SK-N-SH (cell line): ENCODE data around the gene GALC. TPM values are rescaled to one million over a fixed set of nuclear protein-coding genes. Genes with fewer than 3 reads are reported as not detected.

Experiments
- CTCF ChIA-PET: fragments of 300-600, 350-600 bp; formaldehyde crosslinking; extraction: SDS; loops from one replicate; lab custom pipeline; 2021; lab: Yijun Ruan, JAX
- POLR2A ChIA-PET: fragments of 350-600 bp; sonication (Branson Sonifier 250); formaldehyde crosslinking; extraction: SDS; loops from one replicate; lab custom pipeline; 2020; ENCODE audit warnings: antibody characterized with exemption, inconsistent platforms; lab: Yijun Ruan, JAX
- DNase-seq: peaks from one replicate; pipeline ENCODE4 v3.0.0; 2012
- H2AFZ ChIP-seq: fragments of 200-600 bp; sonication (generic); 2 replicates; pipeline ENCODE4 v1.8.1; 2016; ENCODE audit warnings: antibody characterized with exemption, mild to moderate bottlenecking, low read depth
- H3F3A ChIP-seq: fragments of 200-600 bp; sonication (generic); replicated peaks from 2 replicates; pipeline ENCODE3; 2016; ENCODE audit warnings: antibody characterized with exemption, mild to moderate bottlenecking; ENCODE audit not compliant: insufficient read depth
- H3K27ac ChIP-seq, 2 experiments: fragments of 200-500 bp in 1 of 2; fragments of 200-600 bp in 1 of 2; sonication (Bioruptor generic) in 1 of 2; sonication (generic), shearing (Covaris generic) in 1 of 2; 2 replicates each; pipeline versions ENCODE4 v1.5.1 to v1.6.1; 2014 to 2016; ENCODE audit warnings: low read depth in 2 of 2, inconsistent platforms in 1 of 2, low read length in 1 of 2, mild to moderate bottlenecking in 1 of 2, mixed read lengths in 1 of 2
- H3K27me3 ChIP-seq: fragments of 200-600 bp; sonication (generic), shearing (Covaris generic); 2 replicates; pipeline ENCODE4 v1.6.1; 2016; ENCODE audit warnings: mixed run types; ENCODE audit not compliant: insufficient read depth
- H3K36me3 ChIP-seq, 2 experiments: fragments of 200-500 bp in 1 of 2; fragments of 200-600 bp in 1 of 2; sonication (Bioruptor generic) in 1 of 2; sonication (generic) in 1 of 2; replicated peaks in 1 of 2; 2 replicates each; pipeline versions ENCODE3 to v1.5.1; 2014 to 2016; ENCODE audit warnings: low read length in 1 of 2, mild to moderate bottlenecking in 1 of 2; ENCODE audit not compliant: insufficient read depth in 2 of 2, control insufficient read depth in 1 of 2
- H3K4me1 ChIP-seq, 2 experiments: fragments of 200-500 bp in 1 of 2; fragments of 200-600 bp in 1 of 2; sonication (Bioruptor generic) in 1 of 2; sonication (generic), shearing (Covaris generic) in 1 of 2; 2 replicates each; pipeline versions ENCODE4 v1.5.1 to v1.6.1; 2014 to 2016; ENCODE audit warnings: low read depth in 1 of 2, low read length in 1 of 2, mixed run types in 1 of 2; ENCODE audit not compliant: insufficient read depth in 2 of 2, control insufficient read depth in 1 of 2
- H3K4me2 ChIP-seq: fragments of 200-600 bp; sonication (generic), shearing (Covaris generic); 2 replicates; pipeline ENCODE4 v1.6.1; 2017; ENCODE audit warnings: mixed run types
- H3K4me3 ChIP-seq, 2 experiments: fragments of 200-500 bp in 1 of 2; fragments of 200-600 bp in 1 of 2; sonication (Bioruptor generic) in 1 of 2; sonication (generic), shearing (Covaris generic) in 1 of 2; 2 replicates each; pipeline versions ENCODE4 v1.5.1 to v1.8.1; 2014 to 2016; ENCODE audit warnings: low read depth in 2 of 2, inconsistent platforms in 1 of 2, low read length in 1 of 2, mild to moderate bottlenecking in 1 of 2, mixed read lengths in 1 of 2, moderate library complexity in 1 of 2
- H3K79me2 ChIP-seq: fragments of 200-600 bp; sonication (generic); 2 replicates; pipeline ENCODE4 v1.8.1; 2017; ENCODE audit warnings: mild to moderate bottlenecking; ENCODE audit not compliant: insufficient read depth
- H3K9ac ChIP-seq: fragments of 200-600 bp; sonication (generic); 2 replicates; pipeline ENCODE4 v1.6.1; 2017; ENCODE audit warnings: mixed run types
- H3K9me2 ChIP-seq: fragments of 200-600 bp; sonication (generic); 2 replicates; pipeline ENCODE4 v1.6.1; 2017; ENCODE audit warnings: mixed run types
- H3K9me3 ChIP-seq: fragments of 200-600 bp; sonication (generic); 2 replicates; pipeline ENCODE4 v1.6.1; 2017; ENCODE audit warnings: mixed run types, mild to moderate bottlenecking, moderate library complexity
- H4K20me1 ChIP-seq: fragments of 200-600 bp; sonication (generic); 2 replicates; pipeline ENCODE4 v1.6.1; 2017; ENCODE audit warnings: mild to moderate bottlenecking, mixed run types; ENCODE audit not compliant: insufficient read depth
- CHD2 ChIP-seq: fragments of 150-350 bp; IDR thresholded peaks from 2 replicates; pipeline ENCODE4 v1.6.1; 2018; ENCODE audit warnings: low read length; ENCODE audit not compliant: partially characterized antibody
- ELF1 ChIP-seq: IDR thresholded peaks from 2 replicates; pipeline ENCODE4 v1.4.0; 2012
- FOSL2 ChIP-seq: IDR thresholded peaks from 2 replicates; pipeline ENCODE4 v1.4.0; 2012; ENCODE audit warnings: low read depth, mild to moderate bottlenecking, moderate library complexity, borderline replicate concordance
- FOXM1 ChIP-seq: IDR thresholded peaks from 2 replicates; pipeline ENCODE4 v1.4.0; 2012; ENCODE audit warnings: low read depth, mild to moderate bottlenecking
- GATA2 ChIP-seq: sonication (generic); formaldehyde crosslinking; IDR thresholded peaks from 2 replicates; pipeline ENCODE4 v1.5.0; 2020; ENCODE audit warnings: mild to moderate bottlenecking, missing genetic modification reagents
- JUND ChIP-seq: IDR thresholded peaks from 2 replicates; pipeline ENCODE4 v1.4.0; 2012
- MXI1 ChIP-seq: IDR thresholded peaks from 2 replicates; pipeline ENCODE4 v1.6.1; 2012; ENCODE audit warnings: mild to moderate bottlenecking, low read depth, low read length, improper control_type of control experiment
- NFIC ChIP-seq: IDR thresholded peaks from 2 replicates; pipeline ENCODE4 v1.4.0; 2012; ENCODE audit warnings: borderline replicate concordance
- POLR2AphosphoS5 ChIP-seq: IDR thresholded peaks from 2 replicates; pipeline ENCODE4 v1.6.1; 2012; ENCODE audit warnings: low read depth, low read length
- RAD21 ChIP-seq: IDR thresholded peaks from 2 replicates; pipeline ENCODE4 v1.6.1; 2012; ENCODE audit warnings: mild to moderate bottlenecking, low read length
- REST ChIP-seq: IDR thresholded peaks from 2 replicates; pipeline ENCODE4 v1.6.1; 2012; ENCODE audit warnings: mild to moderate bottlenecking, low read depth, low read length, moderate library complexity
- SIN3A ChIP-seq: IDR thresholded peaks from 2 replicates; pipeline ENCODE4 v1.6.1; 2012; ENCODE audit warnings: low read depth, mild to moderate bottlenecking, low read length, moderate library complexity, borderline replicate concordance
- TAF1 ChIP-seq: IDR thresholded peaks from 2 replicates; pipeline ENCODE4 v1.6.1; 2012; ENCODE audit warnings: low read depth, mild to moderate bottlenecking, low read length, moderate library complexity, borderline replicate concordance
- USF1 ChIP-seq: IDR thresholded peaks from 2 replicates; pipeline ENCODE4 v1.4.0; 2012; ENCODE audit warnings: low read depth, borderline replicate concordance
- ZBTB33 ChIP-seq: IDR thresholded peaks from 2 replicates; pipeline ENCODE4 v1.4.0; 2012; ENCODE audit warnings: low read depth, borderline replicate concordance
- WGBS: methylation state at CpG from one replicate; pipeline ENCODE4 v1.1.6; 2017; ENCODE audit warnings: low lambda C conversion rate; 5-methylcytosine and 5-hydroxymethylcytosine counted together
- polyA plus RNA-seq, 3 experiments: library from polyadenylated mRNA; depleted of rRNA; stranded (reverse); fragments of >200 nt; gene quantifications; 2 replicates each; pipeline ENCODE4 v1.2.3, GENCODE V29; 2012

Gene GALC
- polyA plus RNA-seq, 1 of the 3 experiments (the other 2 are of a cell fraction): 9.7 TPM

DNA sequence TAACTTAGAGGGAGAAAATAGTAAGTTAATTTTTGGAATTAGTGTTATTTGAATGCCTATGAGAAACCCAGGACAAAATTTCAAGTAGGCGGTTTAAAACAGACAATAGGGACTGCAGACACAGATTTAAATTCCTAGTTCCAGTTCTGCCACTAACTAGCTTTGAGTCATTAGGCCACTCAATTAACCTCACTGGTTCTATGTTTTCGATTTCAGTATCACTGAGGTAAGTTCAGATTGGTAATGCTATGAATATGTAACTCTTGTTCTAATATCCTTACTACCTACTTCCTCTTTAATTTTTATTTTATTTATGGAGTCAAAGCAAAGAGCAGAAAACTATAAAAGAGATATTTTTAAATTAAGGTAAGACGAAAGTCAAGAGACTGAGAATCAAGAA lies 52.6 kb downstream of the GALC start:
- TF ChIP-seq REST: no peak
- no peak for TF ChIP-seq ELF1
- TF ChIP-seq RAD21: no peak
- no peak for TF ChIP-seq MXI1
- Histone ChIP-seq H3K27ac (no peak overlapping the region), H3K9ac (no peak overlapping the region), H3F3A (no peaks in the 10 kb centered on the region), H3K9me3 (no peaks in the 10 kb centered on the region), H3K27me3 (no peaks in the 10 kb centered on the region), H3K9me2 (no peaks in the 10 kb centered on the region), H3K4me1 (no peaks in the 10 kb centered on the region), H3K4me3 (no peak overlapping the region), H3K79me2 (no peaks in the 10 kb centered on the region), H3K36me3 (peaks cover 0 to 12% of the 10 kb centered on the region in 2 experiments), H4K20me1 (no peaks in the 10 kb centered on the region), H2AFZ (no peak overlapping the region), H3K4me2 (no peak overlapping the region)
- 81% methylated on average over 3 of the region's 3 CpGs for WGBS
- no peak for DNase-seq
- ChIA-PET CTCF (interaction anchor here (1.2 to 3.1 kb wide), 2 partner anchors 74 to 228 kb away, joined by 4 to 7 read pairs; no protein-coding TSS in a partner anchor), POLR2A (no interaction called here)

DNA sequence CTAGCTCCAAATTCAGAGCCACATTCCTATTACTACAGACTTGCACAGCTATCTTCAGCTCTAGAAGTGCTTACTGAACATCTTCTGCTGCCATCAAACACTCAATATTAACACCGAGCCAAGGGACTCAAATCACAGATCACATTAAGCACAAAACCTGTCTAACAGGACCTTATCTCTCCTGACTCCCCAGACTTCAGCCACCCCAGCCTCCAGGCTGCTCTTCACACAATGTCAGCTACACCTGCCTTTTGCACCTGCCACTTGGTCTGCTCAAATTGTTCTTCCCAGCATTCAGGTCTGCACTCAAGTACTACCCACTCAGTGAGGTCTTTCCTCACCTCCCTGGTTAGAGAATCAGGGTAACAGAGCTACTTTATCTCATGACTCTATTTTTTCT lies 57.1 kb downstream of the GALC start:
- Histone ChIP-seq H3K4me1 (no peaks in the 10 kb centered on the region), H2AFZ (no peak overlapping the region), H3K9me2 (no peaks in the 10 kb centered on the region), H3K36me3 (peaks cover 0 to 8% of the 10 kb centered on the region in 2 experiments), H3K27me3 (no peaks in the 10 kb centered on the region), H3F3A (no peaks in the 10 kb centered on the region), H3K4me3 (no peak overlapping the region), H4K20me1 (no peaks in the 10 kb centered on the region), H3K9ac (no peak overlapping the region), H3K9me3 (no peaks in the 10 kb centered on the region), H3K27ac (no peak overlapping the region), H3K79me2 (no peaks in the 10 kb centered on the region), H3K4me2 (no peak overlapping the region)
- no peak for TF ChIP-seq NFIC
- no peak for TF ChIP-seq ELF1
- TF ChIP-seq TAF1: no peak
- no peak for TF ChIP-seq JUND
- no peak for TF ChIP-seq GATA2 (CRISPR knock-in tag)
- no peak for TF ChIP-seq ZBTB33
- no peak for TF ChIP-seq CHD2
- TF ChIP-seq SIN3A: no peak
- no peak for TF ChIP-seq FOSL2
- no peak for TF ChIP-seq POLR2AphosphoS5
- TF ChIP-seq FOXM1: no peak
- no peak for TF ChIP-seq USF1
- no peak for DNase-seq
- ChIA-PET CTCF (interaction anchor here (1.3 to 3.3 kb wide), 3 partner anchors 9 to 233 kb away, joined by 3 to 31 read pairs (median 4); no protein-coding TSS in a partner anchor), POLR2A (no interaction called here)
- 73% methylated on average over 1 of the region's 1 CpG for WGBS
